Nasal cavity respiratory epithelium epithelial cell of viscerocranial mucosa (primary cell): ENCODE measurements around the gene ARPC1A. TPM values are rescaled to one million over a fixed set of nuclear protein-coding genes. Genes with fewer than 3 reads are reported as not detected.

Experiments used
- total RNA-seq: library from RNA; depleted of rRNA; stranded (reverse); fragments of >200 nt; gene quantifications from 2 replicates; pipeline ENCODE4 v1.2.3, GENCODE V29; 2014

The ARPC1A gene
- 141 and 239 TPM in 2 replicates for total RNA-seq

GRCh38 chr7:99325592-99326407, at the start of gene ARPC1A:
TSS of gene ARPC1A (plus strand) at chr7:99325898. CDS start at chr7:99333354, 7,456 bp downstream.

DNA sequence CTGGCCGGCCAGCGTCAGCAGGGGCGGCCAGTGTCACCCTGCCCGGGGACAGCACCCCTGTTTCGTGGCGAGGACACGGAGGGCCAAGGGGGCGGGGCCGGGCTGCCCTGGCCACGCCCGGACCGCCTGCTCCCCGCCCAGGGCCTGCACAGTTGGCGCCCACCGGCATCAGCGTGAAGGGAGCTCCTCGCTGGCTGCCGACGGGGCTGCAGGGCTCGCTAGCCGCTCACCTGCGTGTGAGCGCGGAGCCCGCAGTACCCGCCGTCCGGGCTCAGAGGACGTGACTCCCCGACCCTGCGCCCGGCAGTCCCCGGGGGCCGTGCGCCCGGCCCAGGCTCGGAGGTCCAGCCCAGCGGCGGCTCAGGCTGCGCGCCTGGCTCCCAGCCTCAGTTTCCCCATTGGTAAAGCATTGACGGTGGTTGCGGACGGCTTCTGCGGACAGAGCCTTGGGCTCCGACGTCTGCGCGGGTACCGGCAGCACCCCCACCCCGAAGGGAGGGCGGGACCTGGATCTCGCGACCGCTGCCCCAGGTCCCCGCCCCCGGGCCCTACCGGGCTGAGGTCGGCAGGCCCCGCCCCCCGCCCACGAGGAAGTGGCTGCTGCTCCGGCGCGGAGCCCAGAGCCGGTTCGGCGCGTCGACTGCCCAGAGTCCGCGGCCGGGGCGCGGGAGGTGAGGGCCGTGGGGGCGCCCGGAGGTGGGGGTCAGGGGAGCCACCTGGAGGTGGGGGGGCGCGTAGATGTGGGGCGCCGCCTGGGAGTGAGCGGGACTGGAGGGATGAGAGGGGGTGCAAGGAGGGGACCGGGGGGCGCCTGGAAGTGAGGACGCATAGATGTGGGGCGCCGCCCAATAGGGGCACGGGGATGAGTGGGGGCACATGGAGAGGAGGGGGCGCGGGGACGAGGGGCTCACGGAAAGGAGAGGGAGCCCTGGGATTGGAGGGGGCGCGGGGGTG, 48.7 kb downstream of the ARPC1A start, which contains the start of gene ARPC1B:
Gene ARPC1B (plus strand): TSS at position 620 of the 954 bp plus-strand sequence. CDS start 10,985 bp downstream, outside the sequence.

GRCh38 chr7:99408379-99409191, 82.9 kb downstream of the ARPC1A start, which contains the start of the genes BUD31 and PDAP1:
TSS of gene BUD31 (plus strand) at chr7:99408969. CDS start at chr7:99411093, 2,124 bp downstream.
TSS of gene PDAP1 (minus strand) at chr7:99408597. CDS start at chr7:99408548, 49 bp downstream.

Other genes with a start within 250 kb of the ARPC1A start
- gene SMURF1, start 181.8 kb upstream of the ARPC1A start, total RNA-seq: 51.3 and 58.8 TPM in 2 replicates
- gene KPNA7, start 117.8 kb upstream of the ARPC1A start, total RNA-seq: 0.50 and 1.7 TPM in 2 replicates
- gene MYH16, start 53.1 kb upstream of the ARPC1A start, total RNA-seq: under 0.01 and 0.36 TPM in 2 replicates
- 145 and 362 TPM in 2 replicates for gene ARPC1B, start 48.8 kb downstream of the ARPC1A start, total RNA-seq
- gene PDAP1, start 82.7 kb downstream of the ARPC1A start, total RNA-seq: 37.9 and 57.8 TPM in 2 replicates
- gene BUD31, start 83.1 kb downstream of the ARPC1A start, total RNA-seq: 99.3 and 134 TPM in 2 replicates
- gene PTCD1, start 112.9 kb downstream of the ARPC1A start, total RNA-seq: 8.9 and 10.3 TPM in 2 replicates
- gene CPSF4, start 113.0 kb downstream of the ARPC1A start, total RNA-seq: 51.2 and 66.0 TPM in 2 replicates
- gene ATP5MF, start 140.3 kb downstream of the ARPC1A start, total RNA-seq: 170 and 278 TPM in 2 replicates
- 1.7 and 5.8 TPM in 2 replicates for gene ZNF789, start 147.0 kb downstream of the ARPC1A start, total RNA-seq
- gene ZNF394, start 174.4 kb downstream of the ARPC1A start, total RNA-seq: 19.8 and 25.3 TPM in 2 replicates
- 15.0 and 18.7 TPM in 2 replicates for gene ZKSCAN5, start 178.8 kb downstream of the ARPC1A start, total RNA-seq
- gene FAM200A, start 226.2 kb downstream of the ARPC1A start, total RNA-seq: 6.2 and 11.7 TPM in 2 replicates
- gene ZNF655, start 232.7 kb downstream of the ARPC1A start, total RNA-seq: 38.3 and 65.4 TPM in 2 replicates